ENCODE measurements around the gene HOGA1. TPM values are rescaled to one million over a fixed set of nuclear protein-coding genes. Genes with fewer than 3 reads are reported as not detected.

Gene HOGA1
- total and polyA plus RNA-seq, 2 of the 13 experiments (the other 11 are each of a cell fraction or from before 2014, with no cell fraction given), result 7.6 to 19.5 TPM

GRCh38 chr10:97584060-97584797 is at the start of gene HOGA1 (continued):
- TF ChIP-seq ZNF850 (CRISPR knock-in tag; conservative IDR thresholded peaks at IDR 0.05), result no peak
- peak; percentile 43; the same call in 1 of the 2 replicates for TF ChIP-seq IKZF5 (CRISPR knock-in tag; IDR thresholded peaks at IDR 0.05)
- no peak for TF ChIP-seq AHR (CRISPR knock-in tag; IDR thresholded peaks at IDR 0.05)
- TF ChIP-seq USF2 (IDR thresholded peaks at IDR 0.05; ENCODE audit: low read depth, low read length), result peak; percentile 86
- peak; percentile 92; the same call in 1 of the 2 replicates for TF ChIP-seq USF2 (CRISPR knock-in tag; IDR thresholded peaks at IDR 0.05; ENCODE audit: borderline replicate concordance)
- no peak for TF ChIP-seq ZNF557 (CRISPR knock-in tag; IDR thresholded peaks at IDR 0.05)
- no peak for TF ChIP-seq TGIF2 (CRISPR knock-in tag; IDR thresholded peaks at IDR 0.05)
- no peak for TF ChIP-seq AHDC1 (CRISPR knock-in tag; IDR thresholded peaks at IDR 0.05; ENCODE audit: borderline replicate concordance)
- TF ChIP-seq ZNF430 (CRISPR knock-in tag; IDR thresholded peaks at IDR 0.05), result peak; percentile 62; the same call in 1 of the 2 replicates
- TF ChIP-seq POLR2A (IDR thresholded peaks at IDR 0.05; ENCODE audit: insufficient read depth in 1 of 2, low read depth in 2 of 2, low read length in 2 of 2), result peak; percentile 42 to 53; a peak in 3 of 4 replicates
- no peak for TF ChIP-seq CREB1 (IDR thresholded peaks at IDR 0.05)
- TF ChIP-seq CREB1 (CRISPR knock-in tag; IDR thresholded peaks at IDR 0.05), result no peak

All from HepG2 (cell line).